Prostate gland (tissue), 2 donors: Measurements from ENCODE around the gene COLGALT1. TPM values are rescaled to one million over a fixed set of nuclear protein-coding genes. Genes with fewer than 3 reads are reported as not detected.

ENCODE experiments used
- DNase-seq: peaks from one replicate; pipeline ENCODE4 v3.0.0-alpha.2; 2019; ENCODE audit warnings: low spot score
- H3K27ac ChIP-seq, 2 donors: fragments of 200-600 bp; sonication (generic); 2 replicates each; pipeline ENCODE4 v1.5.1; 2017 to 2019
- H3K27me3 ChIP-seq: fragments of 200-600 bp; sonication (generic); replicated peaks from 2 replicates; pipeline ENCODE4 v1.5.1; 2019; ENCODE audit not compliant: insufficient read depth
- H3K36me3 ChIP-seq, 2 donors: fragments of 200-600 bp; sonication (generic); 1 replicate in 1 of 2; 2 replicates in 1 of 2; pipeline versions ENCODE4 v1.5.1 to v1.8.1; 2017 to 2019
- H3K4me1 ChIP-seq: fragments of 200-600 bp; sonication (generic); replicated peaks from 2 replicates; pipeline ENCODE4 v1.5.1; 2019
- H3K4me3 ChIP-seq, 2 donors: fragments of 200-600 bp; sonication (generic); 2 replicates each; pipeline ENCODE4 v1.5.1; 2017 to 2019
- H3K9me3 ChIP-seq: fragments of 200-600 bp; sonication (generic); 2 replicates; pipeline ENCODE4 v1.5.1; 2017
- CTCF ChIP-seq, 4 experiments: fragments of 200-600 bp in 2 of 4; fragments of 450-650 bp in 2 of 4; sonication (generic) in 2 of 4; IDR thresholded peaks; 1 replicate in 3 of 4; 2 replicates in 1 of 4; pipeline ENCODE4 v1.5.1; 2016 to 2019; ENCODE audit warnings: antibody characterized with exemption in 4 of 4, mild to moderate bottlenecking in 2 of 4, moderate library complexity in 2 of 4
- POLR2A ChIP-seq: fragments of 450-650 bp; IDR thresholded peaks from one replicate; pipeline ENCODE4 v1.6.1; 2016; ENCODE audit warnings: antibody characterized with exemption, mild to moderate bottlenecking
- POLR2AphosphoS5 ChIP-seq: sonication (generic); formaldehyde crosslinking; IDR thresholded peaks from one replicate; pipeline ENCODE4 v1.6.1; 2017; ENCODE audit warnings: antibody characterized with exemption
- WGBS: methylation state at CpG from one replicate; pipeline ENCODE4 v1.1.5; 2018; 5-methylcytosine and 5-hydroxymethylcytosine counted together
- intact Hi-C: fragments of 100-400 bp; cut with DNase I; formaldehyde crosslinking; loops from one replicate; pipeline ENCODE4 v1.14.2; 2022
- total RNA-seq, 2 donors: library from RNA; depleted of rRNA; stranded (reverse); fragments of >200 nt; gene quantifications; one replicate each; pipeline ENCODE4 v1.1.0, GENCODE V29; 2016

The COLGALT1 gene
- total RNA-seq, 2 donors from 2014 or later, result 29.3 to 85.1 TPM

GRCh38 chr19:17534767-17535166 is 20.7 kb upstream of the COLGALT1 start:
- H3K4me1 ChIP-seq, result no peaks in the 10 kb centered on the region
- no peaks in the 10 kb centered on the region for H3K27me3 ChIP-seq
- TF ChIP-seq POLR2A (no peak), POLR2AphosphoS5 (no peak), CTCF (IDR thresholded peaks at IDR 0.05) (no peak)
- no peak for DNase-seq
- intact Hi-C loops, result no loop called here
- no peak overlapping the region for H3K4me3 ChIP-seq
- H3K9me3 ChIP-seq, result no peaks in the 10 kb centered on the region
- H3K36me3 ChIP-seq, result no peaks in the 10 kb centered on the region
- H3K27ac ChIP-seq, result no peak overlapping the region

- no peak for DNase-seq
These were observed 18.5 kb upstream of the COLGALT1 start for GRCh38 chr19:17536955-17537354.

GRCh38 chr19:17538684-17539237 is 16.7 kb upstream of the COLGALT1 start:
- Histone ChIP-seq H3K4me1 (no peaks in the 10 kb centered on the region), H3K27me3 (no peaks in the 10 kb centered on the region), H3K4me3 (peak overlapping the region; percentile 34 to 40), H3K36me3 (no peaks in the 10 kb centered on the region), H3K9me3 (no peaks in the 10 kb centered on the region), H3K27ac (no peak overlapping the region)
- intact Hi-C loops, result no loop called here
- 10% methylated on average over 13 of the region's 13 CpGs for whole genome bisulfite sequencing
- no peak for DNase-seq
- no peak for TF ChIP-seq POLR2AphosphoS5
- no peak for TF ChIP-seq CTCF (IDR thresholded peaks at IDR 0.05)
- TF ChIP-seq POLR2A, result no peak

More at GRCh38 chr19:17536955-17537354, 18.5 kb upstream of the COLGALT1 start:
- Histone ChIP-seq H3K4me1 (no peaks in the 10 kb centered on the region), H3K9me3 (no peaks in the 10 kb centered on the region), H3K36me3 (no peaks in the 10 kb centered on the region), H3K27me3 (no peaks in the 10 kb centered on the region), H3K27ac (no peak overlapping the region), H3K4me3 (no peak overlapping the region)
- intact Hi-C loops, result no loop called here
- WGBS, result 71% methylated on average over 6 of the region's 6 CpGs
- TF ChIP-seq POLR2AphosphoS5, result no peak
- TF ChIP-seq CTCF (IDR thresholded peaks at IDR 0.05), result no peak

- H3K27ac ChIP-seq, result peak overlapping the region; percentile 34 to 45
- WGBS, result under 1% methylated on average over 58 of the region's 82 CpGs
- TF ChIP-seq POLR2A, result no peak
- peak in 3 of 4 experiments; percentile 13 to 42 (median 28) for TF ChIP-seq CTCF (IDR thresholded peaks at IDR 0.05)
- TF ChIP-seq POLR2AphosphoS5, result peak; percentile 20
- no peaks in the 10 kb centered on the region for H3K27me3 ChIP-seq
- peak overlapping the region; percentile 34 to 40 for H3K4me3 ChIP-seq
- no peaks in the 10 kb centered on the region for H3K4me1 ChIP-seq
- DNase-seq, result peak; percentile 80
- H3K9me3 ChIP-seq, result no peaks in the 10 kb centered on the region
- H3K36me3 ChIP-seq, result no peaks in the 10 kb centered on the region
- intact Hi-C loops, result no loop called here
These were observed 16.0 kb upstream of the COLGALT1 start for GRCh38 chr19:17539238-17540117.

GRCh38 chr19:17540174-17540573 is 15.3 kb upstream of the COLGALT1 start:
- Histone ChIP-seq H3K9me3 (no peaks in the 10 kb centered on the region), H3K27me3 (no peaks in the 10 kb centered on the region), H3K4me1 (no peaks in the 10 kb centered on the region), H3K27ac (no peak overlapping the region), H3K4me3 (no peak overlapping the region), H3K36me3 (no peaks in the 10 kb centered on the region)
- intact Hi-C loops, result no loop called here
- TF ChIP-seq POLR2A (no peak), POLR2AphosphoS5 (no peak)
- WGBS, result 75% methylated on average over 28 of the region's 30 CpGs
- DNase-seq, result no peak
